Ovary (tissue), 3 donors: ENCODE data around the gene ZNF513.

Experiments used
- CTCF ChIP-seq, 3 donors: fragments of 450-650 bp in 2 of 3; fragments of 200-600 bp in 1 of 3; IDR thresholded peaks; one replicate each; pipeline versions ENCODE4 v1.5.1 to v1.8.0; 2016 to 2022; ENCODE audit warnings: antibody characterized with exemption in 3 of 3, mild to moderate bottlenecking in 1 of 3
- EP300 ChIP-seq: sonication (generic); formaldehyde crosslinking; IDR thresholded peaks from one replicate; pipeline ENCODE4 v1.6.1; 2017; ENCODE audit warnings: antibody characterized with exemption
- POLR2A ChIP-seq: fragments of 450-650 bp; IDR thresholded peaks from one replicate; pipeline ENCODE4 v1.6.1; 2017; ENCODE audit warnings: antibody characterized with exemption, mild to moderate bottlenecking, moderate library complexity
- donor health status: DM: no; HTN: no; CAD: no.

DNA sequence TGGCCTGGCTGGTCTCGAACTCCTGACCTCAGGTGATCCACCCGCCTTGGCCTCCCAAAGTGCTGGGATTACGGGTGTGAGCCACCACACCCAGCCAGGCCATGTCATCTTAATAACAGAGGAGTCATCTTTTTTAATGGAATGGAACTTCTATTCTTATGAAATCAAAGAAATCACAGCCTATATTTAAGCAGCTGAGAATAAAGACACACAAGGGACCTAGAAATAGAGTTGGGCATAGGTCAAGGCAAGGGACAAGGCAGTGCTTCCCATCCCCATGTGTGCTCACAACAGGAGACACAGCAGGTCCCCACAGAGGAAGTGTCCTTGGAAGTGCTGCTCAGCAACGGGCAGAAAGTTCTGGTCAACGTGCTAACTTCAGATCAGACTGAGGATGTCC is 7.0 kb downstream of the ZNF513 start:
- TF ChIP-seq EP300 (no peak), CTCF (IDR thresholded peaks at IDR 0.05) (no peak), POLR2A (no peak)
